HG03159 (cell line): ENCODE measurements around the gene LTBP4.

ENCODE experiments used
- ATAC-seq: cut with Tn5 transposase; IDR thresholded peaks from one replicate; pipeline ENCODE4 v1.9.1; 2021; ENCODE audit warnings: mild to moderate bottlenecking, moderate library complexity; ENCODE audit not compliant: unreplicated experiment

LTBP4 gene

GRCh38 chr19:40609561-40610395, 8.6 kb downstream of the LTBP4 start:
- ATAC-seq = peak; percentile 39

- no peak for ATAC-seq
These were observed 9.4 kb downstream of the LTBP4 start for GRCh38 chr19:40610396-40611064.

- ATAC-seq = no peak
These were observed 9.9 kb downstream of the LTBP4 start for GRCh38 chr19:40611096-40611495.

GRCh38 chr19:40611900-40612698, 10.9 kb downstream of the LTBP4 start:
- ATAC-seq = no peak

GRCh38 chr19:40612831-40613689, 11.9 kb downstream of the LTBP4 start:
- ATAC-seq = no peak

GRCh38 chr19:40613690-40614621, 12.8 kb downstream of the LTBP4 start:
- ATAC-seq = peak; percentile 44

- ATAC-seq = no peak
These were observed 13.6 kb downstream of the LTBP4 start for GRCh38 chr19:40614622-40615411.

GRCh38 chr19:40616178-40616577, 15.0 kb downstream of the LTBP4 start:
- no peak for ATAC-seq

GRCh38 chr19:40616941-40617340, 15.8 kb downstream of the LTBP4 start:
- ATAC-seq = no peak

GRCh38 chr19:40617961-40618360, 16.8 kb downstream of the LTBP4 start:
- ATAC-seq = no peak

- ATAC-seq = no peak
These were observed 18.4 kb downstream of the LTBP4 start for GRCh38 chr19:40619333-40620160.

GRCh38 chr19:40620161-40620485, 19.0 kb downstream of the LTBP4 start:
- no peak for ATAC-seq

GRCh38 chr19:40621283-40621682, 20.1 kb downstream of the LTBP4 start:
- no peak for ATAC-seq

- ATAC-seq = no peak
These were observed 21.0 kb downstream of the LTBP4 start for GRCh38 chr19:40621966-40622772.

GRCh38 chr19:40622773-40623075, 21.6 kb downstream of the LTBP4 start:
- no peak for ATAC-seq

- ATAC-seq = no peak
These were observed 22.5 kb downstream of the LTBP4 start for GRCh38 chr19:40623403-40624251.
